GM19397 (cell line): ENCODE results near the gene ARHGEF16.

ENCODE experiments used
- ATAC-seq: cut with Tn5 transposase; IDR thresholded peaks from one replicate; pipeline ENCODE4 v1.9.1; 2021; ENCODE audit warnings: mild to moderate bottlenecking, moderate library complexity; ENCODE audit not compliant: unreplicated experiment

The ARHGEF16 gene

GRCh38 chr1:3436451-3436850 is 18.0 kb upstream of the ARHGEF16 start:
- no peak for ATAC-seq

- no peak for ATAC-seq
Measured at GRCh38 chr1:3436901-3437300, 17.6 kb upstream of the ARHGEF16 start.

- no peak for ATAC-seq
Measured at GRCh38 chr1:3438661-3439180, 15.7 kb upstream of the ARHGEF16 start.

- no peak for ATAC-seq
Measured at GRCh38 chr1:3439346-3440299, 14.8 kb upstream of the ARHGEF16 start.

GRCh38 chr1:3440300-3440681 is 14.2 kb upstream of the ARHGEF16 start:
- no peak for ATAC-seq

- no peak for ATAC-seq
Measured at GRCh38 chr1:3440711-3441409, 13.6 kb upstream of the ARHGEF16 start.

GRCh38 chr1:3441410-3441847 is 13.0 kb upstream of the ARHGEF16 start:
- ATAC-seq: no peak

- no peak for ATAC-seq
Measured at GRCh38 chr1:3441880-3442279, 12.6 kb upstream of the ARHGEF16 start.

GRCh38 chr1:3442331-3442730 is 12.1 kb upstream of the ARHGEF16 start:
- no peak for ATAC-seq

- no peak for ATAC-seq
Measured at GRCh38 chr1:3442901-3443300, 11.6 kb upstream of the ARHGEF16 start.

GRCh38 chr1:3443807-3444206 is 10.7 kb upstream of the ARHGEF16 start:
- no peak for ATAC-seq

GRCh38 chr1:3444298-3444697 is 10.2 kb upstream of the ARHGEF16 start:
- no peak for ATAC-seq

GRCh38 chr1:3444736-3445135 is 9.7 kb upstream of the ARHGEF16 start:
- ATAC-seq: no peak

- no peak for ATAC-seq
Measured at GRCh38 chr1:3450202-3450863, 4.1 kb upstream of the ARHGEF16 start.

- ATAC-seq: no peak
Measured at GRCh38 chr1:3450983-3451382, 3.5 kb upstream of the ARHGEF16 start.

- ATAC-seq: no peak
Measured at GRCh38 chr1:3451994-3452865, 2.2 kb upstream of the ARHGEF16 start.

- no peak for ATAC-seq
Measured at GRCh38 chr1:3452866-3453175, 1.6 kb upstream of the ARHGEF16 start.

GRCh38 chr1:3453203-3453761 is 1.2 kb upstream of the ARHGEF16 start:
- ATAC-seq: no peak

- no peak for ATAC-seq
Measured at GRCh38 chr1:3454811-3455618, 550 bp downstream of the ARHGEF16 start.
